GM10266 (cell line): Measurements from ENCODE around the gene CDH9.

Source experiments
- DNase-seq: peaks from one replicate; pipeline ENCODE4 v3.0.0; 2012; ENCODE audit errors: extremely low spot score
- TF ChIP-seq, protein P1 (sequence below): IDR thresholded peaks from 2 replicates; pipeline ENCODE4 v1.5.1; 2012; ENCODE audit warnings: mild to moderate bottlenecking, low read depth; ENCODE audit not compliant: control insufficient read depth, insufficient read depth; ENCODE audit errors: missing control alignments

CDH9 gene

GRCh38 chr5:27041372-27041771, 3.0 kb upstream of the CDH9 start:
- no peak for DNase-seq
- TF ChIP-seq, protein P1, sequence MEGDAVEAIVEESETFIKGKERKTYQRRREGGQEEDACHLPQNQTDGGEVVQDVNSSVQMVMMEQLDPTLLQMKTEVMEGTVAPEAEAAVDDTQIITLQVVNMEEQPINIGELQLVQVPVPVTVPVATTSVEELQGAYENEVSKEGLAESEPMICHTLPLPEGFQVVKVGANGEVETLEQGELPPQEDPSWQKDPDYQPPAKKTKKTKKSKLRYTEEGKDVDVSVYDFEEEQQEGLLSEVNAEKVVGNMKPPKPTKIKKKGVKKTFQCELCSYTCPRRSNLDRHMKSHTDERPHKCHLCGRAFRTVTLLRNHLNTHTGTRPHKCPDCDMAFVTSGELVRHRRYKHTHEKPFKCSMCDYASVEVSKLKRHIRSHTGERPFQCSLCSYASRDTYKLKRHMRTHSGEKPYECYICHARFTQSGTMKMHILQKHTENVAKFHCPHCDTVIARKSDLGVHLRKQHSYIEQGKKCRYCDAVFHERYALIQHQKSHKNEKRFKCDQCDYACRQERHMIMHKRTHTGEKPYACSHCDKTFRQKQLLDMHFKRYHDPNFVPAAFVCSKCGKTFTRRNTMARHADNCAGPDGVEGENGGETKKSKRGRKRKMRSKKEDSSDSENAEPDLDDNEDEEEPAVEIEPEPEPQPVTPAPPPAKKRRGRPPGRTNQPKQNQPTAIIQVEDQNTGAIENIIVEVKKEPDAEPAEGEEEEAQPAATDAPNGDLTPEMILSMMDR = no peak

DNA sequence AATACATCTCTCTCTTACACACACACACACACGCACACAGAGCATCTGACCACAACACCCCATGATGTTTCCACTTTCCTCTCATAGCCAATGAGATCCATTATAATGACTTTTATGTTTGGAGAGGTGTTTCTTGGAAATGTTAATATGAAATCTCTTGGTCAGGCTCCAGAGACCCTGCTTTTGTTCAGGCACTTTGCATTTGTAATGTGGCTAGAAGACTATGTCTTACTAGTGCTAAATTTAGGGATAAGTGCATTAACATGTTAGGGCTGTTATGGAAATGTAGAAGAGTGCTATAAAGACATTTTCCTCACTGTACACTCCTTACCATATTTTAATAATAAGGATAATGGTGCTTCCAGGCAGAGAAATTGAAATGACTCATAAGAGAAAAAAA, 3.8 kb downstream of the CDH9 start:
- DNase-seq = no peak
- TF ChIP-seq, protein P1 = no peak

- TF ChIP-seq, protein P1 = no peak
Measured at GRCh38 chr5:27026801-27027200, 11.6 kb downstream of the CDH9 start.

GRCh38 chr5:27026063-27026462, 12.3 kb downstream of the CDH9 start:
- no peak for DNase-seq
- TF ChIP-seq, protein P1 = no peak

More at GRCh38 chr5:27026801-27027200, 11.6 kb downstream of the CDH9 start:
- no peak for DNase-seq

- DNase-seq = no peak
- TF ChIP-seq, protein P1 = no peak
Measured at GRCh38 chr5:27021471-27021870, 16.9 kb downstream of the CDH9 start.

- DNase-seq = no peak
- TF ChIP-seq, protein P1 = peak; percentile 3
Measured at GRCh38 chr5:27020973-27021372, 17.4 kb downstream of the CDH9 start.

- TF ChIP-seq, protein P1 = no peak
- DNase-seq = no peak
Measured at GRCh38 chr5:27015758-27016157, 22.6 kb downstream of the CDH9 start.
